ENCODE data around the gene HAVCR2. TPM values are rescaled to one million over a fixed set of nuclear protein-coding genes. Genes with fewer than 3 reads are reported as not detected.
"Not testable (repeated sequence)": the region's sequence is repeated elsewhere in the genome, so short reads cannot be mapped to it uniquely, and the experiment has no call there.

Gene HAVCR2
- total RNA-seq, 4 donors from 2014 or later = 2.2 to 7.3 (median 3.5) TPM

GRCh38 chr5:157057459-157058370, 51.1 kb downstream of the HAVCR2 start:
- intact Hi-C loops (cut with DNase I) = no loop called here
- DNase-seq = no peak
- H3K27me3 ChIP-seq = no peaks in the 10 kb centered on the region
- H3K9me3 ChIP-seq = no peaks in the 10 kb centered on the region
- no peak overlapping the region for H3K27ac ChIP-seq
- no peak overlapping the region for H3K4me3 ChIP-seq (replicated peaks in 1 of 3)
- no peaks in the 10 kb centered on the region for H3K4me1 ChIP-seq
- no peak for TF ChIP-seq CTCF (IDR thresholded peaks at IDR 0.05)
- TF ChIP-seq POLR2A (IDR thresholded peaks at IDR 0.05) = no peak
- H3K36me3 ChIP-seq = no peaks in the 10 kb centered on the region
- WGBS, 2 donors = 91 to 92% methylated on average over 10 of the region's 11 CpGs

GRCh38 chr5:157056848-157057247, 52.0 kb downstream of the HAVCR2 start:
- DNase-seq; H3K4me1 ChIP-seq; H3K27me3 ChIP-seq; H3K27ac ChIP-seq; H3K36me3 ChIP-seq; H3K4me3 ChIP-seq (replicated peaks in 1 of 3); H3K9me3 ChIP-seq; intact Hi-C loops (cut with DNase I): not testable (repeated sequence)
- WGBS, 2 donors = 92 to 95% methylated on average over 6 of the region's 6 CpGs

- intact Hi-C loops (cut with DNase I) = no loop called here
- H3K36me3 ChIP-seq = no peaks in the 10 kb centered on the region
- 78 to 81% methylated on average over 7 of the region's 7 CpGs for WGBS, 2 donors
- no peak overlapping the region for H3K4me3 ChIP-seq (replicated peaks in 1 of 3)
- no peaks in the 10 kb centered on the region for H3K4me1 ChIP-seq
- no peak for DNase-seq
- H3K27me3 ChIP-seq = no peaks in the 10 kb centered on the region
- H3K27ac ChIP-seq = no peak overlapping the region
- TF ChIP-seq POLR2A (IDR thresholded peaks at IDR 0.05) (no peak), CTCF (IDR thresholded peaks at IDR 0.05) (no peak)
- no peaks in the 10 kb centered on the region for H3K9me3 ChIP-seq
These were observed 57.1 kb downstream of the HAVCR2 start for GRCh38 chr5:157051604-157052245.

- H3K27me3 ChIP-seq = no peaks in the 10 kb centered on the region
- no peak for TF ChIP-seq CTCF (IDR thresholded peaks at IDR 0.05)
- TF ChIP-seq POLR2A (IDR thresholded peaks at IDR 0.05) = no peak
- 74 to 78% methylated on average over 5 of the region's 5 CpGs for WGBS, 2 donors
- intact Hi-C loops (cut with DNase I) = no loop called here
- H3K9me3 ChIP-seq = no peaks in the 10 kb centered on the region
- no peaks in the 10 kb centered on the region for H3K36me3 ChIP-seq
- DNase-seq = no peak
- no peak overlapping the region for H3K4me3 ChIP-seq (replicated peaks in 1 of 3)
- H3K27ac ChIP-seq = no peak overlapping the region
- H3K4me1 ChIP-seq = no peaks in the 10 kb centered on the region
These were observed 58.8 kb downstream of the HAVCR2 start for GRCh38 chr5:157050050-157050449.

- Histone ChIP-seq H3K27me3 (no peaks in the 10 kb centered on the region), H3K36me3 (no peaks in the 10 kb centered on the region), H3K4me3 (replicated peaks in 1 of 3) (no peak overlapping the region), H3K9me3 (no peaks in the 10 kb centered on the region), H3K4me1 (no peaks in the 10 kb centered on the region), H3K27ac (no peak overlapping the region)
- TF ChIP-seq POLR2A (IDR thresholded peaks at IDR 0.05) (no peak), CTCF (IDR thresholded peaks at IDR 0.05) (no peak)
- intact Hi-C loops (cut with DNase I) = no loop called here
- DNase-seq = no peak
- WGBS, 2 donors = 39 to 41% methylated on average over 1 of the region's 1 CpG
These were observed 59.2 kb downstream of the HAVCR2 start for GRCh38 chr5:157049605-157050004.

Measured in thyroid gland (tissue), 4 donors.